GM23248 (cell line): Measurements from ENCODE around the gene PSD4.

Source experiments
- EZH2 ChIP-seq: fragments of 200-600 bp; sonication (generic); IDR thresholded peaks from 2 replicates; pipeline ENCODE4 v1.6.1; 2018; ENCODE audit warnings: antibody characterized with exemption, mild to moderate bottlenecking; ENCODE audit not compliant: insufficient read depth, poor library complexity, severe bottlenecking
- EZH2phosphoT487 ChIP-seq: fragments of 200-600 bp; sonication (generic); IDR thresholded peaks from 2 replicates; pipeline ENCODE4 v1.6.1; 2018; ENCODE audit warnings: antibody characterized with exemption, moderate library complexity, mild to moderate bottlenecking, low read depth; ENCODE audit not compliant: insufficient read depth

GRCh38 chr2:113206251-113206650, 32.5 kb downstream of the PSD4 start:
- TF ChIP-seq EZH2 (no peak), EZH2phosphoT487 (no peak)
